CD4-positive, CD25-positive, alpha-beta regulatory T cell (primary cell): ENCODE data around the gene SNW1. TPM values are rescaled to one million over a fixed set of nuclear protein-coding genes. Genes with fewer than 3 reads are reported as not detected.

Experiments used
- ATAC-seq, 2 donors: fragments of 150-1000 bp; cut with Tn5 transposase; one replicate each; pipeline ENCODE4 v1.10.0; 2021; ENCODE audit warnings: low read depth in 2 of 2, moderate number of reproducible peaks in 2 of 2, moderate library complexity in 1 of 2
- DNase-seq, 3 donors: peaks; one replicate each; pipeline versions ENCODE4 v3.0.0 to v3.0.0-alpha.2; 2012 to 2022; ENCODE audit warnings: mixed read lengths in 1 of 3
- H3K27ac ChIP-seq: one replicate; pipeline ENCODE4 v1.7.0; 2013; ENCODE audit warnings: mild to moderate bottlenecking, low read length; ENCODE audit not compliant: insufficient read depth, poor library complexity, severe bottlenecking
- H3K27me3 ChIP-seq: one replicate; pipeline ENCODE4 v1.7.0; 2013; ENCODE audit warnings: low read length; ENCODE audit not compliant: control insufficient read depth, insufficient read depth
- H3K36me3 ChIP-seq: one replicate; pipeline ENCODE4 v1.7.0; 2013; ENCODE audit warnings: mild to moderate bottlenecking, low read length, moderate library complexity; ENCODE audit not compliant: control insufficient read depth, insufficient read depth
- H3K4me1 ChIP-seq: 2 replicates; pipeline ENCODE4 v1.7.0; 2013; ENCODE audit warnings: mild to moderate bottlenecking, low read length; ENCODE audit not compliant: insufficient read depth, control insufficient read depth, poor library complexity, severe bottlenecking
- H3K4me3 ChIP-seq: one replicate; pipeline ENCODE4 v1.7.0; 2013; ENCODE audit warnings: low read depth, mild to moderate bottlenecking, low read length, moderate library complexity
- H3K9me3 ChIP-seq, 2 experiments: 1 replicate in 1 of 2; 2 replicates in 1 of 2; pipeline ENCODE4 v1.7.0; 2013; ENCODE audit warnings: low read length in 2 of 2, mild to moderate bottlenecking in 1 of 2, moderate library complexity in 1 of 2; ENCODE audit not compliant: control insufficient read depth in 2 of 2
- H3K27ac Mint-ChIP-seq, 3 donors: one replicate each; pipeline ENCODE4 v1.8.0; 2020 to 2022; ENCODE audit warnings: mild to moderate bottlenecking in 3 of 3, mixed read lengths in 3 of 3, moderate library complexity in 2 of 3
- H3K27me3 Mint-ChIP-seq: one replicate; pipeline ENCODE4 v1.8.0; 2022; ENCODE audit warnings: mild to moderate bottlenecking, mixed read lengths
- H3K36me3 Mint-ChIP-seq: one replicate; pipeline ENCODE4 v1.8.0; 2020; ENCODE audit warnings: mixed read lengths
- H3K4me1 Mint-ChIP-seq, 4 donors: one replicate each; pipeline ENCODE4 v1.8.0; 2020 to 2022; ENCODE audit warnings: mixed read lengths in 4 of 4, mild to moderate bottlenecking in 1 of 4
- H3K4me3 Mint-ChIP-seq, 4 donors: one replicate each; pipeline ENCODE4 v1.8.0; 2020 to 2022; ENCODE audit warnings: mild to moderate bottlenecking in 4 of 4, mixed read lengths in 4 of 4, moderate library complexity in 3 of 4
- H3K9me3 Mint-ChIP-seq, 7 donors: one replicate each; pipeline ENCODE4 v1.8.0; 2020 to 2022; ENCODE audit warnings: mixed read lengths in 7 of 7, mild to moderate bottlenecking in 3 of 7, moderate library complexity in 2 of 7
- polyA plus RNA-seq, 4 donors: library from polyadenylated mRNA; unstranded; fragments of 300-500 nt; fragmentation: Illumina TruSeq; gene quantifications; one replicate each; pipeline ENCODE4 v1.2.3, GENCODE V29; 2021
- total RNA-seq: library from RNA; stranded (reverse); gene quantifications from one replicate; pipeline ENCODE4 v1.2.3, GENCODE V29; 2022

SNW1 gene
- total RNA-seq (102 TPM), polyA plus RNA-seq (10 to 100 TPM; 77.9 to 96.5 (median 81.2) TPM)

GRCh38 chr14:77760381-77761204 lies at the start of gene SNW1:
Gene SNW1 (minus strand): TSS chr14:77761156. CDS start chr14:77761127, 29 bp downstream.
- Mint-ChIP-seq H3K27me3 (no peaks in the 10 kb centered on the region), H3K27ac (peak within 1 kb of the TSS; percentile 90 to 98 (median 98)), H3K9me3 (no peaks in the 10 kb centered on the region), H3K4me1 (peaks cover 22 to 51% (median 37%) of the 10 kb centered on the region in 4 donors), H3K36me3 (peaks cover 12% of the 10 kb centered on the region), H3K4me3 (peak within 1 kb of the TSS; percentile 97 to 100 (median 98))
- Histone ChIP-seq H3K4me3 (peak within 1 kb of the TSS; percentile 98), H3K4me1 (peaks cover 38% of the 10 kb centered on the region), H3K27me3 (no peaks in the 10 kb centered on the region), H3K9me3 (no peaks in the 10 kb centered on the region), H3K27ac (peak within 1 kb of the TSS; percentile 96), H3K36me3 (peaks cover 13% of the 10 kb centered on the region)
- peak; percentile 87 to 96 (median 92) for DNase-seq
- ATAC-seq = peak; percentile 93

- H3K9me3 Mint-ChIP-seq = no peaks in the 10 kb centered on the region
- no peak overlapping the region for H3K27ac Mint-ChIP-seq
- peaks cover 5% of the 10 kb centered on the region for H3K27me3 Mint-ChIP-seq
- peaks cover 7% of the 10 kb centered on the region for H3K36me3 Mint-ChIP-seq
- no peaks in the 10 kb centered on the region for H3K36me3 ChIP-seq
- H3K4me3 Mint-ChIP-seq = no peak overlapping the region
- no peak overlapping the region for H3K4me3 ChIP-seq
- H3K27me3 ChIP-seq = no peaks in the 10 kb centered on the region
- peaks cover 0 to 5% (median 1%) of the 10 kb centered on the region in 4 donors for H3K4me1 Mint-ChIP-seq
- DNase-seq (no peak), ATAC-seq (no peak)
- no peaks in the 10 kb centered on the region for H3K4me1 ChIP-seq
- no peak overlapping the region for H3K27ac ChIP-seq
- H3K9me3 ChIP-seq = no peaks in the 10 kb centered on the region
These were observed 48.1 kb upstream of the SNW1 start for GRCh38 chr14:77809011-77809410.

- Histone ChIP-seq H3K27me3 (no peaks in the 10 kb centered on the region), H3K36me3 (no peaks in the 10 kb centered on the region), H3K4me1 (no peaks in the 10 kb centered on the region), H3K9me3 (no peaks in the 10 kb centered on the region), H3K4me3 (no peak overlapping the region), H3K27ac (no peak overlapping the region)
- peaks cover 5% of the 10 kb centered on the region for H3K27me3 Mint-ChIP-seq
- peaks cover 7% of the 10 kb centered on the region for H3K36me3 Mint-ChIP-seq
- ATAC-seq = no peak
- no peak overlapping the region for H3K27ac Mint-ChIP-seq
- H3K9me3 Mint-ChIP-seq = no peaks in the 10 kb centered on the region
- H3K4me3 Mint-ChIP-seq = no peak overlapping the region
- DNase-seq = no peak
- peaks cover 0 to 5% (median 1%) of the 10 kb centered on the region in 4 donors for H3K4me1 Mint-ChIP-seq
These were observed 47.3 kb upstream of the SNW1 start for GRCh38 chr14:77808250-77808649.

GRCh38 chr14:77805706-77806105 lies 44.8 kb upstream of the SNW1 start:
- Mint-ChIP-seq H3K27me3 (peaks cover 5% of the 10 kb centered on the region), H3K36me3 (peaks cover 5% of the 10 kb centered on the region), H3K9me3 (no peaks in the 10 kb centered on the region), H3K4me3 (peak overlapping the region in 1 of 4 donors; percentile 32), H3K27ac (no peak overlapping the region), H3K4me1 (peaks cover 4 to 8% (median 6%) of the 10 kb centered on the region in 4 donors)
- Histone ChIP-seq H3K4me3 (no peak overlapping the region), H3K27me3 (no peaks in the 10 kb centered on the region), H3K4me1 (peaks cover 2% of the 10 kb centered on the region), H3K27ac (no peak overlapping the region), H3K36me3 (no peaks in the 10 kb centered on the region), H3K9me3 (no peaks in the 10 kb centered on the region)
- ATAC-seq = no peak
- DNase-seq = no peak

DNA sequence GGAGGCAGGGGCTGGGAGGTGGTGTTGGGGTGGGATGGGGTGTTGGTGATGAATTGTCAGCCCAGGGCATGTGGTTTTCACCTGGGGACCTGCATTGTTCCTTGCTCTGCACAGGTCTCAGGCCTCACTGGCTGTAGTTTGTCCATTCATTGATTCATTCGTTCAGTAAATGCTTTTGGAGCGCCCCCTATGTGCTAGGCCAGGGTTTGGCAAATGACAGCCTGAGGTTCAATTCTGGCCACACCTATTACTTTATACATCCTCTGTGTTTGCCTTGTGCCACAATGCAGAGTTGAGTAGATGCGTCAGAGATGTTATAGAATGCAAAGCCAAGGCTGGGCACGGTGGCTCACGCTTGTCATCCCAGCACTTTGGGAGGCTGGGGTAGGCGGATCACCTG lies 43.6 kb upstream of the SNW1 start:
- H3K27me3 Mint-ChIP-seq = peaks cover 5% of the 10 kb centered on the region

GRCh38 chr14:77800814-77801213 lies 39.9 kb upstream of the SNW1 start:
- DNase-seq = no peak
- H3K4me3 Mint-ChIP-seq = peak overlapping the region; percentile 82 to 94 (median 86)
- Histone ChIP-seq H3K9me3 (no peaks in the 10 kb centered on the region), H3K27me3 (no peaks in the 10 kb centered on the region), H3K4me3 (peak overlapping the region; percentile 46), H3K4me1 (peaks cover 12% of the 10 kb centered on the region), H3K36me3 (no peaks in the 10 kb centered on the region), H3K27ac (no peak overlapping the region)
- peaks cover 5% of the 10 kb centered on the region for H3K27me3 Mint-ChIP-seq
- no peak for ATAC-seq
- H3K9me3 Mint-ChIP-seq = no peaks in the 10 kb centered on the region
- no peaks in the 10 kb centered on the region for H3K36me3 Mint-ChIP-seq
- peak overlapping the region in 1 of 3 donors; percentile 87 for H3K27ac Mint-ChIP-seq
- peaks cover 9 to 18% (median 12%) of the 10 kb centered on the region in 4 donors for H3K4me1 Mint-ChIP-seq

More for the DNA sequence above, 43.6 kb upstream of the SNW1 start:
- Histone ChIP-seq H3K27ac (no peak overlapping the region), H3K36me3 (no peaks in the 10 kb centered on the region), H3K4me1 (peaks cover 10% of the 10 kb centered on the region), H3K9me3 (no peaks in the 10 kb centered on the region), H3K4me3 (no peak overlapping the region), H3K27me3 (no peaks in the 10 kb centered on the region)
- peaks cover 9 to 15% (median 10%) of the 10 kb centered on the region in 4 donors for H3K4me1 Mint-ChIP-seq
- H3K4me3 Mint-ChIP-seq = no peak overlapping the region
- H3K36me3 Mint-ChIP-seq = peaks cover 4% of the 10 kb centered on the region
- peak overlapping the region in 1 of 3 donors; percentile 58 for H3K27ac Mint-ChIP-seq
- no peaks in the 10 kb centered on the region for H3K9me3 Mint-ChIP-seq
- DNase-seq (peak in 1 of 3 donors; percentile 55), ATAC-seq (no peak)

DNA sequence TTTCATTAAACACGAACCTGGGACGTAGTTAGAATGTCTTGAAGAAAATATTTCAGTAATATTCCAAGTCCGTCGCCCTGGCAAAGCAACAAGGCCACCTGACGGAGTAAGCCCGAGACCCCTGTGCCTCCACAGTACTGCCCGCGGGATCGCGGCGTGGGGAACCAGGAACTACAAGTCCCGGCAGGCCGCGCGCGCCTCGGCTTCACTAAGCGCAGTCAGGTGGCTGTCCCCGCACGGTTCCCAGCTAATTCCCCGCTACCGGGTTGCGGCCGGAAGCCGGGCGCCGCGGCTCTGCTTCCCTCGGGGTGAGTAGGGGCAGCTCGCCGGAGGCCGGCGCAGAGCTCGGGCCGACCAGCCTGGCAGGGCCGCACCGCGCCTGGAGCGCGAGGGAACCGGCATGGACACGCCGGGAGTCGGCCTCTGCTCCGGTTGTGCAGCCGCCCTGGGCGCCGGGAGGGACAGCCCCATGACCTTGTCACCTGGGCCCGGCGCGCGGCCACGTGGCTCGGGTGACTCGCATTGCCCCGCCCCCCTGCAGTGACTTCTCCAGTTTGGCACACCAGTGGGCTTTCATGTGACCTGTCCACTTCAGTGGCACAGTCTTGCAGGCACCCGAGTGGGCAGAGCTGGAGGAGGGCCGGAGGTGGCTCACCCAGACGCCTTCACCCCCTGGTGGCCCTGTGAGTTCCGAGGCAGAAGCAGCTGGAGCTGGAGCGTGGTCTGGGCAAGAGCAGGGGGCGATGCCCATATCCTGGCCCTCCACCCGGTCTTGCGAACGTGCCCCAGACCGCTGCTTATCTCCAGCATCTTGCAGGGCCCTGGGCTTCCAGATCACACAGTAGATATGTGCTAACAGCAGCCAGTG lies 39.1 kb upstream of the SNW1 start, which contains the start of gene ADCK1:
TSS of gene ADCK1 (plus strand) at position 247 of the 868 bp plus-strand sequence. CDS start 18,870 bp downstream, outside the sequence.
- H3K27me3 Mint-ChIP-seq = no peaks in the 10 kb centered on the region
- no peaks in the 10 kb centered on the region for H3K9me3 Mint-ChIP-seq
- H3K27ac Mint-ChIP-seq = peak within 1 kb of the TSS; percentile 80 to 93 (median 87)
- H3K27me3 ChIP-seq = no peaks in the 10 kb centered on the region
- peak; percentile 75 to 91 (median 85) for DNase-seq
- ATAC-seq = peak; percentile 89 to 91
- H3K4me3 Mint-ChIP-seq = peak within 1 kb of the TSS; percentile 82 to 94 (median 86)
- peak within 1 kb of the TSS; percentile 82 for H3K27ac ChIP-seq
- peak within 1 kb of the TSS; percentile 78 for H3K4me3 ChIP-seq
- no peaks in the 10 kb centered on the region for H3K9me3 ChIP-seq
- no peaks in the 10 kb centered on the region for H3K36me3 ChIP-seq
- H3K4me1 ChIP-seq = peaks cover 12% of the 10 kb centered on the region
- H3K36me3 Mint-ChIP-seq = no peaks in the 10 kb centered on the region
- H3K4me1 Mint-ChIP-seq = peaks cover 9 to 18% (median 11%) of the 10 kb centered on the region in 4 donors
